AG09309 (cell line): ENCODE measurements around the gene DFFB.

ENCODE experiments used
- DNase-seq: peaks from one replicate; pipeline ENCODE4 v3.0.0-alpha.2; 2010; ENCODE audit warnings: low read depth
- H3K4me3 ChIP-seq: 2 replicates; pipeline ENCODE4 v1.5.1; 2011; ENCODE audit warnings: mild to moderate bottlenecking, low read depth, low read length, moderate library complexity; ENCODE audit not compliant: control insufficient read depth
- TF ChIP-seq, protein P1 (sequence below): IDR thresholded peaks from 2 replicates; pipeline ENCODE4 v1.5.1; 2011; ENCODE audit warnings: mild to moderate bottlenecking, low read depth, low read length, inconsistent platforms; ENCODE audit not compliant: insufficient read depth, control insufficient read depth; ENCODE audit errors: missing control alignments

Gene DFFB

GRCh38 chr1:3923378-3924185 lies 66.3 kb downstream of the DFFB start:
- H3K4me3 ChIP-seq, result no peak overlapping the region
- no peak for DNase-seq
- TF ChIP-seq, protein P1, sequence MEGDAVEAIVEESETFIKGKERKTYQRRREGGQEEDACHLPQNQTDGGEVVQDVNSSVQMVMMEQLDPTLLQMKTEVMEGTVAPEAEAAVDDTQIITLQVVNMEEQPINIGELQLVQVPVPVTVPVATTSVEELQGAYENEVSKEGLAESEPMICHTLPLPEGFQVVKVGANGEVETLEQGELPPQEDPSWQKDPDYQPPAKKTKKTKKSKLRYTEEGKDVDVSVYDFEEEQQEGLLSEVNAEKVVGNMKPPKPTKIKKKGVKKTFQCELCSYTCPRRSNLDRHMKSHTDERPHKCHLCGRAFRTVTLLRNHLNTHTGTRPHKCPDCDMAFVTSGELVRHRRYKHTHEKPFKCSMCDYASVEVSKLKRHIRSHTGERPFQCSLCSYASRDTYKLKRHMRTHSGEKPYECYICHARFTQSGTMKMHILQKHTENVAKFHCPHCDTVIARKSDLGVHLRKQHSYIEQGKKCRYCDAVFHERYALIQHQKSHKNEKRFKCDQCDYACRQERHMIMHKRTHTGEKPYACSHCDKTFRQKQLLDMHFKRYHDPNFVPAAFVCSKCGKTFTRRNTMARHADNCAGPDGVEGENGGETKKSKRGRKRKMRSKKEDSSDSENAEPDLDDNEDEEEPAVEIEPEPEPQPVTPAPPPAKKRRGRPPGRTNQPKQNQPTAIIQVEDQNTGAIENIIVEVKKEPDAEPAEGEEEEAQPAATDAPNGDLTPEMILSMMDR, result no peak

DNA sequence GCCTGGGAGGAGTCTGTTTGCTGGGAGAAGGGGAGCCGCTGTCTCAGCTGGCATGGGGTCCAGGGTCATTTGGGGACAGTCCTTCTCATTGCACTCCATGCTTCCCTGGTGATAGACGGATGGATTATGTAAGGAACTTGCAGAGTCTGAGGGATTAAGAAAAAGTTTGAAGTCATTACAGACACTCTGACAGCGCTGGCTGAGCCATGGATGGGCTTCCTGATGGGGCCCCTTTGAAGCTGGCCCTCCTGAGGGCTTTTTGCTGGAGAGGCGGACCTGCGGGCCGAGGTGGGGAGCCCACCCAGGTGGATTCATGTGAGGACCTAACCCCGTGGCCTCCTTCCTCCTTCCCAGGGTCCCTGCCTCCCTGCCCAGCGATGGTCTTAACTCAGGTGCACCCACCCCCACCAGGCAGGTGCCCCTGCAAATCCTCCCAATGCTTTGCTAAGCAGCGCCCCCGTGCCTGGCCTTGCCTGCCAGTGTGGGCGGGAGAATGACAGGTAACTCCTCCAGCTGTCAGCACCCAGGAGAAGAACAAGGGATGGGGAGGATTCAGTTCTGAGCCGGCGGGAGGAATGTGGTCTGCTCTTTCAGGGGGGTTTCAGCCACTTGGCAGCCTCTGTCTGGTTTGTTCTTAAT lies 67.0 kb downstream of the DFFB start:
- TF ChIP-seq, protein P1, result no peak

DNA sequence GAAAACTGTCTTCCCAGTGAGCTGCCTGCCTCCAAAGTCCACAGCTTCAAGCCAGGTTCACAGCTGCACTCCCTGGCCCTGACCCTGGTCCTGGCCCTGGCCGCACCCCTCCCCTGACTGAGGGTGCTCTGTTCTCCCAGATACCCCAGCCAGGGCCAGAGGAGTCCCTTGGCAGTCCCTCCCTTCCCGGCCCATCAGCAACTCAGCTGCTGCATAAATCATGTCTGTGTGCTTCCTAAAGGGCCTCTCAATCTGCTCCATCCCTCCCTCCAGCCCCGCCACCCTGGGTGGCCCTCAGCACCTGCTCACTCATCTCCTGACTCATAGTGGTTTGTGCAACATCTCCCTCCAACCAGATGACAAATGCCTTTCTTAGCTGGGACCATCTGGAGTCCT lies 67.5 kb downstream of the DFFB start:
- no peak for DNase-seq
- no peak overlapping the region for H3K4me3 ChIP-seq
- TF ChIP-seq, protein P1, result no peak

More for the DNA sequence above, 67.0 kb downstream of the DFFB start:
- H3K4me3 ChIP-seq, result no peak overlapping the region
- DNase-seq, result no peak

DNA sequence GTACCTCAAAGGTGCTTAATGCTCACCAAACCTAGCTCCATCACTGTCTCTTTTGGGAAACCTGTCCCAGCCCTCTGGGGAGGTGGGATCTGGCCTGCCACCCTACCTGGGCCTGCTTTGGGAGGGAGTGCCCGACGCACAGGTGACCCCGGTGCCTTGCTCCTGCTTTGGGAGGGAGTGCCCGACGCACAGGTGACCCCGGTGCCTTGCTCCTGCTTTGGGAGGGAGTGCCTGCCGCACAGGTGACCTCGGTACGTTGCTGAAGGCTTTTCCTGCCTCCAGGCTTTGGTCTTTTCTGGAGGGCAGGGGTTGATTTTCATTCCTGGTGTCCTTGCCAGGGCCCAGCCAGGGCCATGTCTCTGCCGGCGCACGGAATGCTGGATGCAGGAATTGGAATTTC lies 68.0 kb downstream of the DFFB start:
- TF ChIP-seq, protein P1, result no peak
- no peak overlapping the region for H3K4me3 ChIP-seq
- no peak for DNase-seq

GRCh38 chr1:3925762-3926161 lies 68.5 kb downstream of the DFFB start:
- DNase-seq, result no peak
- H3K4me3 ChIP-seq, result no peak overlapping the region
- TF ChIP-seq, protein P1, result no peak

DNA sequence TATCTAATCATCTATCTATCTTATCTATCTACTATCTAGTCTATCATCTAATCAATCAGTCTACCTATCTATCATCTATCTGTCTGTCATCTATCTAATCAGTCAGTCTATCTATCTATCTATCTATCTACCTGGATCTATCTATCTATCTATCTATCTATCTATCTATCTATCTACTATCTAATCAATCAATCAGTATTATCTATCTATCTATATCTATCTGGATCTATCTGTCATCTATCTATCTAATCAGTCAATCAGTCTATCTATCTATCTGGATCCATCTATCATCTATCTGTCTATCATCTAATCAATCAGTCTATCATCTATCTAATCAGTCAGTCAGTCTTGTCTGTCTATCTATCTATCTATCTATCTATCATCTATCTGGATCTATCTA lies 69.7 kb downstream of the DFFB start:
- no peak for DNase-seq
- TF ChIP-seq, protein P1, result no peak
- H3K4me3 ChIP-seq, result no peak overlapping the region
